OCI-LY7 (cell line): ENCODE data around the gene PKHD1. TPM values are rescaled to one million over a fixed set of nuclear protein-coding genes. Genes with fewer than 3 reads are reported as not detected.

ENCODE experiments used
- BruUV-seq: library from RNA; stranded (reverse); fragments of 400-500 nt; replicated peaks from 2 replicates; lab custom pipeline; 2021; lab: Mats Ljungman, UMichigan
- CTCF ChIA-PET: fragments of 300-600 bp; sonication (Branson Sonifier 250); formaldehyde crosslinking; loops from one replicate; lab custom pipeline; 2022; ENCODE audit warnings: antibody characterized with exemption; ENCODE audit not compliant: unreplicated experiment; lab: Charles Lee
- POLR2A ChIA-PET: fragments of 300-600 bp; sonication (Branson Sonifier 250); formaldehyde crosslinking; loops from one replicate; lab custom pipeline; 2022; ENCODE audit warnings: antibody characterized with exemption; lab: Charles Lee
- DNase-seq: peaks from one replicate; pipeline ENCODE4 v3.0.0-alpha.2; 2015; ENCODE audit warnings: low spot score
- H2AFZ ChIP-seq: fragments of 200-600 bp; sonication (generic), shearing (Covaris generic); 2 replicates; pipeline ENCODE4 v1.6.1; 2014; ENCODE audit warnings: mild to moderate bottlenecking, antibody characterized with exemption, low read length, moderate library complexity
- H3K27ac ChIP-seq: fragments of 200-600 bp; sonication (generic); 2 replicates; pipeline ENCODE4 v1.5.1; 2014; ENCODE audit warnings: mixed run types, low read depth, mild to moderate bottlenecking, moderate library complexity, low read length, inconsistent platforms; ENCODE audit not compliant: poor library complexity, severe bottlenecking
- H3K36me3 ChIP-seq: fragments of 200-600 bp; sonication (generic); 2 replicates; pipeline ENCODE4 v1.6.1; 2014; ENCODE audit warnings: mild to moderate bottlenecking, antibody characterized with exemption, low read length, moderate library complexity, mixed read lengths; ENCODE audit not compliant: insufficient read depth
- H3K4me1 ChIP-seq: fragments of 200-600 bp; sonication (generic); 2 replicates; pipeline ENCODE4 v1.5.1; 2014; ENCODE audit warnings: mild to moderate bottlenecking, low read length; ENCODE audit not compliant: insufficient read depth, poor library complexity, severe bottlenecking
- H3K4me2 ChIP-seq: fragments of 200-600 bp; sonication (generic); 2 replicates; pipeline ENCODE4 v1.6.1; 2014; ENCODE audit warnings: mild to moderate bottlenecking, low read length
- H3K4me3 ChIP-seq: fragments of 200-600 bp; sonication (generic); 2 replicates; pipeline ENCODE4 v1.5.1; 2014; ENCODE audit warnings: mild to moderate bottlenecking, low read depth, low read length; ENCODE audit not compliant: poor library complexity, severe bottlenecking
- H3K79me2 ChIP-seq: fragments of 200-600 bp; sonication (generic); 2 replicates; pipeline ENCODE4 v1.6.1; 2016; ENCODE audit warnings: low read depth, mild to moderate bottlenecking, low read length, moderate library complexity, mixed read lengths; ENCODE audit not compliant: insufficient read depth
- H3K9me2 ChIP-seq: fragments of 200-600 bp; sonication (generic); 2 replicates; pipeline ENCODE4 v1.6.1; 2016; ENCODE audit warnings: mild to moderate bottlenecking, low read length, mixed read lengths; ENCODE audit not compliant: insufficient read depth
- H3K9me3 ChIP-seq: fragments of 200-600 bp; sonication (generic); 2 replicates; pipeline ENCODE4 v1.6.1; 2014; ENCODE audit warnings: mild to moderate bottlenecking, mixed run types, low read length, mixed read lengths
- H4K20me1 ChIP-seq: fragments of 200-600 bp; sonication (generic); 2 replicates; pipeline ENCODE4 v1.6.1; 2014; ENCODE audit warnings: mild to moderate bottlenecking, antibody characterized with exemption, low read length, moderate library complexity, mixed read lengths; ENCODE audit not compliant: insufficient read depth
- EZH2phosphoT487 ChIP-seq: fragments of 200-600 bp; sonication (generic); IDR thresholded peaks from 2 replicates; pipeline ENCODE4 v1.6.1; 2018; ENCODE audit warnings: low read depth, borderline replicate concordance, mild to moderate bottlenecking, mixed run types, antibody characterized with exemption, low read length, moderate library complexity, mixed read lengths
- intact Hi-C: fragments of 100-400 bp; cut with micrococcal nuclease; formaldehyde crosslinking; loops from one replicate; pipeline ENCODE4 v1.10.0; 2022; ENCODE audit not compliant: unreplicated experiment
- total RNA-seq, 2 experiments: library from RNA; depleted of rRNA in 1 of 2; stranded (reverse); fragments of >200 nt in 1 of 2; shearing (Covaris generic) in 1 of 2; gene quantifications; 2 replicates each; pipeline ENCODE4 v1.2.3, GENCODE V29; 2014 to 2022
- TF ChIP-seq, protein P1 (sequence below): fragments of 200-600 bp; sonication (generic); conservative IDR thresholded peaks from 2 replicates; pipeline ENCODE4 v1.5.1; 2014; ENCODE audit warnings: mild to moderate bottlenecking, antibody characterized with exemption, low read length, moderate library complexity, mixed read lengths

The PKHD1 gene
- total RNA-seq, 2 experiments from 2014 or later = not detected

DNA sequence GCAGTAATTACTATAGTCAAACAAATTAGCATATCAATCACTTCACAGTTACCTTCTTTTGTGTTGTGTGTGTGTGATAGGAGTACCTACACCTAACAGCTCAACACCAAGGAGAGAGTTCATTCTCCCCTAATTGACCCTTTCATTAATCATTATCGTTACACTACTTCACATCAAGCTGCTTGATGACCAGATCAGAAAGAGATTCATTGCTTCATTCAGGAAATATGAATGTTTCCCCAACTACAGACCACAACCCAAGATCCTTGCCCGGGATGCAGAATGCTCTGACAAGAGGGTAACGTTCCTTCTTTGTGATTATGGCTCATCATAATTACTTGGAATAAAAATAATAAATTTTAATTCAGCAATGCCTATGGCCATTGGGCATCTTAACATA, 132.7 kb downstream of the PKHD1 start:
- Histone ChIP-seq H3K9me3 (no peaks in the 10 kb centered on the region), H3K4me3 (no peak overlapping the region), H2AFZ (no peak overlapping the region), H3K79me2 (no peaks in the 10 kb centered on the region), H3K4me2 (no peak overlapping the region), H3K9me2 (no peaks in the 10 kb centered on the region), H3K27ac (no peak overlapping the region), H3K36me3 (no peaks in the 10 kb centered on the region), H3K4me1 (no peaks in the 10 kb centered on the region), H4K20me1 (no peaks in the 10 kb centered on the region)
- no TSS peak for BruUV-seq
- POLR2A ChIA-PET = interaction anchor here (0.6 kb wide), 1 partner anchor 20 kb away, joined by 3 read pairs; no protein-coding TSS in a partner anchor
- DNase-seq = no peak
- intact Hi-C loops = loop anchor here (5.0 to 10.0 kb wide), 2 partner anchors 100 to 1137 kb away; partner anchors contain the start of gene TFAP2B
- TF ChIP-seq, protein P1, sequence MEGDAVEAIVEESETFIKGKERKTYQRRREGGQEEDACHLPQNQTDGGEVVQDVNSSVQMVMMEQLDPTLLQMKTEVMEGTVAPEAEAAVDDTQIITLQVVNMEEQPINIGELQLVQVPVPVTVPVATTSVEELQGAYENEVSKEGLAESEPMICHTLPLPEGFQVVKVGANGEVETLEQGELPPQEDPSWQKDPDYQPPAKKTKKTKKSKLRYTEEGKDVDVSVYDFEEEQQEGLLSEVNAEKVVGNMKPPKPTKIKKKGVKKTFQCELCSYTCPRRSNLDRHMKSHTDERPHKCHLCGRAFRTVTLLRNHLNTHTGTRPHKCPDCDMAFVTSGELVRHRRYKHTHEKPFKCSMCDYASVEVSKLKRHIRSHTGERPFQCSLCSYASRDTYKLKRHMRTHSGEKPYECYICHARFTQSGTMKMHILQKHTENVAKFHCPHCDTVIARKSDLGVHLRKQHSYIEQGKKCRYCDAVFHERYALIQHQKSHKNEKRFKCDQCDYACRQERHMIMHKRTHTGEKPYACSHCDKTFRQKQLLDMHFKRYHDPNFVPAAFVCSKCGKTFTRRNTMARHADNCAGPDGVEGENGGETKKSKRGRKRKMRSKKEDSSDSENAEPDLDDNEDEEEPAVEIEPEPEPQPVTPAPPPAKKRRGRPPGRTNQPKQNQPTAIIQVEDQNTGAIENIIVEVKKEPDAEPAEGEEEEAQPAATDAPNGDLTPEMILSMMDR = no peak
- no peak for TF ChIP-seq EZH2phosphoT487
- CTCF ChIA-PET = no interaction called here

DNA sequence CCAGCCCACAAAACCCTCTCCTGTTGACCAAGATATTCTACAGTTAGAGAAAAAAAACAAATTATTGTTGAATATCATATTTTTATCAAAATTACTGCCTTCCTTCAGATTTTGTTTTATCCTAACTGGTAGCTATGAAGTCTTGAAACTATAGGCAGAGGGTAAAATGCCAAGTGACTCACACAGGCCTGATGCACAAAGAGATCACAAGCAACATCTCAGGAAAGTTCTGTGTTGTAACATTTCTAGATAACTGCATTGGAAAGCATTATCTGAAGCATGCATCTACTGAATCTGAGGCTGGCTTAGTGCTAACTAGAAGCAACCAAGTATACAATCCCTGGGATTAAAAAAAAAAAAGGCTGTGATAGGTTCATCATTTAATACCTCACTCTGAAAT, 134.2 kb downstream of the PKHD1 start:
- H4K20me1 ChIP-seq = no peaks in the 10 kb centered on the region
- H3K79me2 ChIP-seq = no peaks in the 10 kb centered on the region
- ChIA-PET CTCF (no interaction called here), POLR2A (interaction anchor here (0.6 to 1.0 kb wide), 2 partner anchors 11 to 1177 kb away, joined by 3 to 4 read pairs; no protein-coding TSS in a partner anchor)
- no peaks in the 10 kb centered on the region for H3K4me1 ChIP-seq
- intact Hi-C loops = loop anchor here (10.0 kb wide), 1 partner anchor 98 kb away; no protein-coding TSS in a partner anchor
- H3K9me2 ChIP-seq = no peaks in the 10 kb centered on the region
- TF ChIP-seq, protein P1 = no peak
- no peak for TF ChIP-seq EZH2phosphoT487
- no peak overlapping the region for H2AFZ ChIP-seq
- no peak overlapping the region for H3K4me3 ChIP-seq
- DNase-seq = no peak
- no peak overlapping the region for H3K4me2 ChIP-seq
- H3K27ac ChIP-seq = no peak overlapping the region
- no peaks in the 10 kb centered on the region for H3K9me3 ChIP-seq
- H3K36me3 ChIP-seq = no peaks in the 10 kb centered on the region
- BruUV-seq = no TSS peak

DNA sequence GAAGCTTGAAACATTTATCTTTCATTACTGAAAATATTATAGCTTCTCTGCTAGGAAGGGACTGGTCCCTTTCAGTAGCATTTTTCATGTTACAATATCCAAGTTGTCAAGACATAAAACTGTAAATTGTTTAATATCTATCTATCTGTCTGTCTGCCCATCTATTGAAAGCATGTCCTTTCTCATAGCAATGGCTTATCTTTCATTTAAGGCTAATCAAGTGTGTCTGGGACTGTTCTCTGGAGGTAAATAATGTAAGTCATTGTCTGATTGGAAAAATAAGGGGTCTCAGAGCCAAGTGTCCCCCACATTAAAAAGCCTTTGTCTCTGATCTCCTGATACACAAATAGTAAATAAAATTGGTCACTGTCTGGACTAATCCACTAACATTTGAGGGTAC, 135.5 kb downstream of the PKHD1 start:
- ChIA-PET CTCF (no interaction called here), POLR2A (interaction anchor here (1.8 kb wide), 1 partner anchor 10 kb away, joined by 7 read pairs; no protein-coding TSS in a partner anchor)
- no peak for DNase-seq
- H3K9me3 ChIP-seq = no peaks in the 10 kb centered on the region
- no peaks in the 10 kb centered on the region for H3K79me2 ChIP-seq
- H4K20me1 ChIP-seq = no peaks in the 10 kb centered on the region
- H3K9me2 ChIP-seq = no peaks in the 10 kb centered on the region
- no peak overlapping the region for H3K4me3 ChIP-seq
- H3K36me3 ChIP-seq = no peaks in the 10 kb centered on the region
- no peak overlapping the region for H3K4me2 ChIP-seq
- BruUV-seq = no TSS peak
- no peak overlapping the region for H2AFZ ChIP-seq
- intact Hi-C loops = loop anchor here (10.0 kb wide), 1 partner anchor 97 kb away; no protein-coding TSS in a partner anchor
- no peak for TF ChIP-seq EZH2phosphoT487
- TF ChIP-seq, protein P1 = no peak
- no peak overlapping the region for H3K27ac ChIP-seq
- no peaks in the 10 kb centered on the region for H3K4me1 ChIP-seq
